Left lobe of liver (tissue), 2 donors: ENCODE results near the gene DOK7. TPM values are rescaled to one million over a fixed set of nuclear protein-coding genes. Genes with fewer than 3 reads are reported as not detected.

Experiments
- ATAC-seq: fragments of 200-7000 bp; cut with Tn5 transposase; one replicate; pipeline ENCODE4 v1.9.1; 2020; ENCODE audit warnings: mild to moderate bottlenecking, moderate library complexity
- DNase-seq: peaks from one replicate; pipeline ENCODE4 v3.0.0-alpha.2; 2020; ENCODE audit warnings: low spot score
- total RNA-seq: library from RNA; stranded (reverse); gene quantifications from one replicate; pipeline ENCODE4 v1.2.1, GENCODE V29; 2021
- donor health status: DM: no; HTN: no; CAD: no; lungs with moderate emphysema.
- donor health status: DM: no; HTN: yes; CAD: no.

Gene DOK7
- total RNA-seq, 1 donor from 2014 or later = 0.83 TPM

GRCh38 chr4:3517731-3518510 is 54.8 kb downstream of the DOK7 start:
- DNase-seq (no peak), ATAC-seq (no peak)

GRCh38 chr4:3518511-3518880 is 55.4 kb downstream of the DOK7 start:
- ATAC-seq = no peak

GRCh38 chr4:3518941-3519340 is 55.8 kb downstream of the DOK7 start:
- DNase-seq = no peak
- no peak for ATAC-seq

More at GRCh38 chr4:3518511-3518880, 55.4 kb downstream of the DOK7 start:
- no peak for DNase-seq

- ATAC-seq = no peak
- DNase-seq = no peak
Observed at GRCh38 chr4:3519468-3520264, 56.6 kb downstream of the DOK7 start.

- no peak for ATAC-seq
- DNase-seq = no peak
Observed at GRCh38 chr4:3520276-3520675, 57.2 kb downstream of the DOK7 start.

DNA sequence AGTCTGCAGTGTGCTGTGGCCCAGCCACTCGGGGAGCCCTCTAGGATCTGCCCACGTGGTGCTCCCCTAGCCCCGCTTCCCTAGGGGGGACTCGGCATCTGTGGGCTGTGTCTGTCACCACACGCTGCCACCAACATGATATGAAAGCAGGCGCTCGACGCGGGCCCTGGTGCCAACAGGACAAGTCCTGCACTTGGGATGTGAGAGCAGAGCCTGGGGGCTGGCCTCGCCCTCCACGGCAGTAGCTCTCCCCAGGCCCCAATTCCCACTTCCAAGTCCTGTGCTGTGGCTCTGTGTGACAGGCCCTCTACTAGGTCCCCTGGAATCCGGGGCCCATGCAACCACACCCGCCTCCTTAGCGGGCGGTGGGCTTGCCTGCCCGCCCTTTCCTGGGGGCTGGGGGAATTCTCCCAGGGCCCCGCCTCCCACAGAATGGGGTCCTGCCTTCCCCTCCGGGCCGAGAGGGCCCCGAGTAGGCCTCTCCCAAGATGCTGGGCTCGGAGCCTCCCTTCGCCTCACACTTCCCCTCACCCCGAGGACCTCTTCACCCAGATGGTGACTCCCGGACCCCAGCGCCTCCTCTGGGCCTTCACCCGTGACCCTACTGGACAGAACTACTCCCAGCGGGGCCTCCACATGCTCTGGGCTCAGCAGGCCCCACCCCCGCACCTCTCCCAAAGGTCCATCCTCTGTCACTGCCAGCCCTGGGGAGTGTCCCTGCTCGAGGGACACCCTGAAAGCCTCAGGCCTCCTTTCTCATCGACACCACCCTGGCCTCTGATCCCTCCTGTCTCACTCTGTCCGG is 57.9 kb downstream of the DOK7 start:
- DNase-seq = no peak
- no peak for ATAC-seq

GRCh38 chr4:3521621-3522325 is 58.7 kb downstream of the DOK7 start:
- DNase-seq = no peak

GRCh38 chr4:3522326-3522640 is 59.2 kb downstream of the DOK7 start:
- DNase-seq = no peak
- no peak for ATAC-seq

More at GRCh38 chr4:3521621-3522325, 58.7 kb downstream of the DOK7 start:
- no peak for ATAC-seq

DNA sequence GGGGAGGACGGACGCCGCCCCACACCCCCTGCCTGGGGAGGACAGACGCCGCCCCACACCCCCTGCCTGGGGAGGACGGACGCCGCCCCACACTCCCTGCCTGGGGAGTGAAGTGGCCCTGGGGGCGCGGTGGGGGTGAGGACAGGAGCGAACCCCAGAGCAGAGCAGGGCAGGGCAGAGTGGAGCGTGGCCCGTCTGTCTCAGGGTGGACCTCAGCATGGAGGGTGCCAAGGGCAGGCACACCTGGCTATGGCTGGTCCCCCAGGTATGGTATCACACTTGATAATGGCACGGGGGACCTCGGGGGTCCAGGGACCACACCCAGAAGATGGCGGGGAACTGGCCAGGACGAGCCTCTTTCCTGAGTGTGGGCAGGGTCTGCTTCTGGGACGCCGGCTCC is 59.5 kb downstream of the DOK7 start:
- DNase-seq (no peak), ATAC-seq (no peak)

DNA sequence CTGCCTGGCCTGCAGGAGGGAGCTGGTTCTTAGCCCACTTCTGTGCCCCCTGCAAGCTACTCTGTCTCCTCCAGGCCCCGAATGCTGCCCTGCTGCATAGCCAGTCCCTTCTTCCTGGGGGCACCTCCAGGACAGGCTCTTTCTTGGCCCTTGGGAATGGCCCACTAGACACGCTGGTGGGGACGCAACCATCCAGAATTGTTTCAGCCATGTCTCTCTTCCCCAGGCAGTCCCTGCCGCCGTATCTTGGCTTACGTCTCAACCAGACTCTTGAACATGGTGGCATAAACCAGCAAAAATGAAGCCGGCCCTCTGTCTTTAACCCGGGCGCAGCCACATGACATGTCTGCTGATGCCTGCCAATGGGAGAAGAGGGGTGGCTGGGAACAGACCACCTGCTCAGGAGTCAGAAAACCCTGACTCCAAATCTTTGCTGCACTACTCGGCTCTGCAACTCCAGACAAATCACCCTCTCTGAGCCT is 60.1 kb downstream of the DOK7 start:
- ATAC-seq (no peak), DNase-seq (no peak)

- ATAC-seq (no peak), DNase-seq (no peak)
Observed at GRCh38 chr4:3523628-3524221, 60.6 kb downstream of the DOK7 start.

GRCh38 chr4:3524349-3524748 is 61.2 kb downstream of the DOK7 start:
- ATAC-seq = no peak
- DNase-seq = no peak

GRCh38 chr4:3524920-3525319 is 61.8 kb downstream of the DOK7 start:
- no peak for ATAC-seq
- DNase-seq = no peak

DNA sequence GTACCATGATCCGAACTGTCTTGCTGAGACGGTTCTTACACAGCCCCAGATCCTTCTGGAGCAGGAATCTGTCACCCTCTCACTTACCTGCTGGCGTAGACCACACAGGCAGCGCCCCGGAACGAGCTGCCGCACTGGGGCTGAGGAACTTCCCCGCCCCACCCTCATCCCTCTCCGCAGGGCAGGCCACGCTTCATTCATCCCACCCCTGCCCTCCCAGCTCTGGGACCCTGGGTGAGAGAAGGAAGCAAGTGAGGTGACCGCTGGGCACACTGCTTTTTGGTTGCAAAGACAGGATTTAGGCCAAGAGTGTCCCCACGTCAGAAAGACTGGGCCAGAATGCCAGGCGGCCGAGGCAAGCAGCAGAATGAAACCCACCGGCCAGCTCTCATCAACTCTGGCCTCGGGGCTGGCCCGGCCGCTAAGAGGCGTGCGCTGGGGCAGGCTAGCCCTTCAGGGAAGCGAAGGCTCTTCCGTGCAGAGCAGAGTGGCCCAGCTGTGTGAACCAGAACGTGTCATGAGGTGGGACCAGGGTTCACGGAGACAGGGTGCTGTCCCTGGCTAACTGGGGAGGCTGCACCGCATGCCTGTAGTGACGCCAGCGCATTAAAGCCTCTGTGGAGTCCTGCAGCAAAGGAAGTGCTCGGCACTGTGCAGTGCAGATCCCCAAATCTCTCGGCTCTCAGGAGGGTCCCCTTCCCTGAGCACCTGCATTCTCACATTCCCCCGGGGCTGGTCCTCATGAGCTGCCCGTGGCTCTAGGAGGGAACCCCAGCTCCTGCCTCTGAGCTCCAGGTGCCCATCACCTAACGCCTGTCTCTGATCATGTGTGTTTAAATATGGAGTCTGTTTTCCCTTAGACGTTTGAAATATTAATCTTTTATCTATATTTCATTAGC is 62.7 kb downstream of the DOK7 start:
- DNase-seq (no peak), ATAC-seq (no peak)

DNA sequence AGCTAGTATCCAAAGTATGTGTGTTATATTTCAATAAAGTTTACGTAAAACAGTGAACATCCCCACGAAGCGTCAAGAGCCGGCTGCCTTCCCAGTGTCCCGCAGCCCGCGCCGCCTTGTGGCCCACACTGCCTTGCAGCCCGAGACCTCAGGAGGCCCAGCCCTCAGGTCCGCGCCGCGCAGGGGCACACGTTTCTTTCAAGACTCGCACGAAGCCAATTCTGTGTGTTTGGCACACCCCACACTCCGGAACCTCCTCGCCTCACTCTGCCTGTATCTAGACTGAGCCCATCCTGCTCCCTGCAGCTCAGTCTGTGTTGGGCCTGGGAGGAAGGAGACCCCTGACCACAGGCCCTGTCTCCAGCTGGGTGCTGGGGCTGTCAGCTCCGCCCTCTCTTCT is 63.4 kb downstream of the DOK7 start:
- no peak for DNase-seq
- ATAC-seq = no peak

DNA sequence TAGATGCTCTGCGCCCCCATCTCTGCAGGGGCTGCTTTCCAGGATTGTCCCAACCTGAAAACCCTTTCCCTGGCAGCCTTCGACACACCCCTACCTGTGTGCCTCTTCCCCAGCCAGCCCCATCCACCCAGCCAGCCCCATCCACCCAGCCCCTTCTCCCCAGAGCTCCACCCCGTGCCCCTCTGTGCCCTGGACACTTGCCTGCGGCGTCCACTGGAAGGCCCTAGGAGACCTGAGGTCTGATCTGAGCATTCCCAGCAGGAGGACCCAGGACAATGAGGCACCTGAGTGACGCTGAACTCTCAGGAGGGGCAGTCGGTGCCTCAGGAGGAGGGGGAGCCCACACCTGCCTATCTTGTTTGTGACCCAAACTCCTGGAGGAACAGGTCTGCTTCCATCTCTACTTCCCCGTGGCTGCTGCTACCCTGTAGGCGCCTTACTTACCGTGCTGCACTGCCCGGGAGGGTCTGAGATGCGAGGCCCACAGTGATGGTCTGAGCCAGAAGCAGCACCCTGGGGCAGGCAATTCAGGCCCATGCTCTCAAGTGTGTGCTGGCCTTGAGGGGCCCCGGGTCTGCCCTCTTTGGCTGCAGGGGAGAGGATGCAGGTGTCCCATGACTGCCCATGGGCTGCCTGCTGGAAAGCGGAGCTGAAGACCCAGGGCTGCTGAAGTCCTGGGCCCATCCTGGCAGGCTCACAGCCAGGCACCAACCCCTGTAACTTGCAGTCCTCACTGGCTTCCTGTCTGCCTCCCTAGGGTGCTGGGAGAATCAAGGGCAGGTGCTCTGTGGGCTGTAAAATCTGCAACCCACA is 64.2 kb downstream of the DOK7 start:
- ATAC-seq (no peak), DNase-seq (no peak)

- no peak for ATAC-seq
- no peak for DNase-seq
Observed at GRCh38 chr4:3527914-3528876, 65.1 kb downstream of the DOK7 start.
